OCI-LY7 (cell line): ENCODE data around the gene LSM8. TPM values are rescaled to one million over a fixed set of nuclear protein-coding genes. Genes with fewer than 3 reads are reported as not detected.

ENCODE experiments used
- BruUV-seq: library from RNA; stranded (reverse); fragments of 400-500 nt; replicated peaks from 2 replicates; lab custom pipeline; 2021; lab: Mats Ljungman, UMichigan
- CTCF ChIA-PET: fragments of 300-600 bp; sonication (Branson Sonifier 250); formaldehyde crosslinking; loops from one replicate; lab custom pipeline; 2022; ENCODE audit warnings: antibody characterized with exemption; ENCODE audit not compliant: unreplicated experiment; lab: Charles Lee
- POLR2A ChIA-PET: fragments of 300-600 bp; sonication (Branson Sonifier 250); formaldehyde crosslinking; loops from one replicate; lab custom pipeline; 2022; ENCODE audit warnings: antibody characterized with exemption; lab: Charles Lee
- DNase-seq: peaks from one replicate; pipeline ENCODE4 v3.0.0-alpha.2; 2015; ENCODE audit warnings: low spot score
- H2AFZ ChIP-seq: fragments of 200-600 bp; sonication (generic), shearing (Covaris generic); 2 replicates; pipeline ENCODE4 v1.6.1; 2014; ENCODE audit warnings: mild to moderate bottlenecking, antibody characterized with exemption, low read length, moderate library complexity
- H3K27ac ChIP-seq: fragments of 200-600 bp; sonication (generic); 2 replicates; pipeline ENCODE4 v1.5.1; 2014; ENCODE audit warnings: mixed run types, low read depth, mild to moderate bottlenecking, moderate library complexity, low read length, inconsistent platforms; ENCODE audit not compliant: poor library complexity, severe bottlenecking
- H3K36me3 ChIP-seq: fragments of 200-600 bp; sonication (generic); 2 replicates; pipeline ENCODE4 v1.6.1; 2014; ENCODE audit warnings: mild to moderate bottlenecking, antibody characterized with exemption, low read length, moderate library complexity, mixed read lengths; ENCODE audit not compliant: insufficient read depth
- H3K4me1 ChIP-seq: fragments of 200-600 bp; sonication (generic); 2 replicates; pipeline ENCODE4 v1.5.1; 2014; ENCODE audit warnings: mild to moderate bottlenecking, low read length; ENCODE audit not compliant: insufficient read depth, poor library complexity, severe bottlenecking
- H3K4me2 ChIP-seq: fragments of 200-600 bp; sonication (generic); 2 replicates; pipeline ENCODE4 v1.6.1; 2014; ENCODE audit warnings: mild to moderate bottlenecking, low read length
- H3K4me3 ChIP-seq: fragments of 200-600 bp; sonication (generic); 2 replicates; pipeline ENCODE4 v1.5.1; 2014; ENCODE audit warnings: mild to moderate bottlenecking, low read depth, low read length; ENCODE audit not compliant: poor library complexity, severe bottlenecking
- H3K79me2 ChIP-seq: fragments of 200-600 bp; sonication (generic); 2 replicates; pipeline ENCODE4 v1.6.1; 2016; ENCODE audit warnings: low read depth, mild to moderate bottlenecking, low read length, moderate library complexity, mixed read lengths; ENCODE audit not compliant: insufficient read depth
- H3K9me2 ChIP-seq: fragments of 200-600 bp; sonication (generic); 2 replicates; pipeline ENCODE4 v1.6.1; 2016; ENCODE audit warnings: mild to moderate bottlenecking, low read length, mixed read lengths; ENCODE audit not compliant: insufficient read depth
- H3K9me3 ChIP-seq: fragments of 200-600 bp; sonication (generic); 2 replicates; pipeline ENCODE4 v1.6.1; 2014; ENCODE audit warnings: mild to moderate bottlenecking, mixed run types, low read length, mixed read lengths
- H4K20me1 ChIP-seq: fragments of 200-600 bp; sonication (generic); 2 replicates; pipeline ENCODE4 v1.6.1; 2014; ENCODE audit warnings: mild to moderate bottlenecking, antibody characterized with exemption, low read length, moderate library complexity, mixed read lengths; ENCODE audit not compliant: insufficient read depth
- CTCF ChIP-seq: fragments of 200-600 bp; sonication (generic); conservative IDR thresholded peaks from 2 replicates; pipeline ENCODE4 v1.5.1; 2014; ENCODE audit warnings: mild to moderate bottlenecking, antibody characterized with exemption, low read length, moderate library complexity, mixed read lengths
- EZH2phosphoT487 ChIP-seq: fragments of 200-600 bp; sonication (generic); IDR thresholded peaks from 2 replicates; pipeline ENCODE4 v1.6.1; 2018; ENCODE audit warnings: low read depth, borderline replicate concordance, mild to moderate bottlenecking, mixed run types, antibody characterized with exemption, low read length, moderate library complexity, mixed read lengths
- intact Hi-C: fragments of 100-400 bp; cut with micrococcal nuclease; formaldehyde crosslinking; loops from one replicate; pipeline ENCODE4 v1.10.0; 2022; ENCODE audit not compliant: unreplicated experiment
- total RNA-seq, 2 experiments: library from RNA; depleted of rRNA in 1 of 2; stranded (reverse); fragments of >200 nt in 1 of 2; shearing (Covaris generic) in 1 of 2; gene quantifications; 2 replicates each; pipeline ENCODE4 v1.2.3, GENCODE V29; 2014 to 2022

Gene LSM8
- total RNA-seq, 2 experiments from 2014 or later, result 80.7 to 105 TPM

- DNase-seq, result peak; percentile 40
- H3K79me2 ChIP-seq, result peaks cover 55% of the 10 kb centered on the region
- H3K36me3 ChIP-seq, result peaks cover 32% of the 10 kb centered on the region
- CTCF ChIA-PET, result no interaction called here
- TF ChIP-seq CTCF (no peak), EZH2phosphoT487 (no peak)
- H3K9me3 ChIP-seq, result no peaks in the 10 kb centered on the region
- peaks cover 41% of the 10 kb centered on the region for H3K4me1 ChIP-seq
- peak overlapping the region; percentile 98 for H3K4me3 ChIP-seq
- peak overlapping the region; percentile 15; the same call in 1 of the 2 replicates for H2AFZ ChIP-seq
- BruUV-seq, result TSS peak; percentile 99
- peaks cover 33% of the 10 kb centered on the region; the same call in 1 of the 2 replicates for H4K20me1 ChIP-seq
- intact Hi-C loops, result loop anchor here (10.0 kb wide), 2 partner anchors 131 to 1319 kb away; partner anchors contain the start of gene CAPZA2
- POLR2A ChIA-PET, result no interaction called here
- no peaks in the 10 kb centered on the region for H3K9me2 ChIP-seq
- peak overlapping the region; percentile 72 for H3K27ac ChIP-seq
- peak overlapping the region; percentile 87 for H3K4me2 ChIP-seq
Measured at GRCh38 chr7:118183428-118183785, 557 bp upstream of the LSM8 start.

GRCh38 chr7:118184565-118184940 lies 589 bp downstream of the LSM8 start:
- TF ChIP-seq CTCF (no peak), EZH2phosphoT487 (no peak)
- peak overlapping the region; percentile 47; the same call in 1 of the 2 replicates for H2AFZ ChIP-seq
- H3K4me1 ChIP-seq, result peaks cover 29% of the 10 kb centered on the region
- ChIA-PET POLR2A (interaction anchor here (0.7 to 1.0 kb wide), 3 partner anchors 8 to 17 kb away, joined by 3 to 4 read pairs (median 3); no protein-coding TSS in a partner anchor), CTCF (no interaction called here)
- peak overlapping the region; percentile 72 for H3K27ac ChIP-seq
- intact Hi-C loops, result loop anchor here (10.0 kb wide), 2 partner anchors 130 to 1320 kb away; partner anchors contain the start of gene CAPZA2
- peak overlapping the region; percentile 98 for H3K4me2 ChIP-seq
- no peaks in the 10 kb centered on the region for H3K9me3 ChIP-seq
- no TSS peak for BruUV-seq
- peaks cover 33% of the 10 kb centered on the region; the same call in 1 of the 2 replicates for H4K20me1 ChIP-seq
- peaks cover 44% of the 10 kb centered on the region for H3K36me3 ChIP-seq
- peaks cover 60% of the 10 kb centered on the region for H3K79me2 ChIP-seq
- DNase-seq, result peak; percentile 21
- peak overlapping the region; percentile 98 for H3K4me3 ChIP-seq
- H3K9me2 ChIP-seq, result no peaks in the 10 kb centered on the region
